IMR-90 (cell line): Measurements from ENCODE around the gene CATSPERZ. TPM values are rescaled to one million over a fixed set of nuclear protein-coding genes. Genes with fewer than 3 reads are reported as not detected.
A peak's percentile ranks its signal among the peaks of the same experiment; 100 is the strongest.

ENCODE experiments used
- BHLHE40 ChIP-seq: fragments of 150-350 bp; IDR thresholded peaks from 2 replicates; pipeline ENCODE4 v1.6.1; 2016; ENCODE audit warnings: mild to moderate bottlenecking, low read depth, low read length
- polyA plus RNA-seq, 3 experiments: library from polyadenylated mRNA; depleted of rRNA; stranded (reverse); fragments of >200 nt; gene quantifications; 2 replicates each; pipeline ENCODE4 v1.2.3, GENCODE V29; 2012; ENCODE audit warnings: low replicate concordance in 1 of 3
- total RNA-seq: library from RNA; depleted of rRNA; stranded (reverse); fragments of >200 nt; gene quantifications from 2 replicates; pipeline ENCODE4 v1.2.3, GENCODE V29; 2012
- TF ChIP-seq, protein P1 (sequence below): conservative IDR thresholded peaks from 2 replicates; pipeline ENCODE4 v1.5.1; 2012; ENCODE audit warnings: mild to moderate bottlenecking, low read depth, low read length, improper control_type of control experiment

CATSPERZ gene
- total and polyA plus RNA-seq, 2 of the 4 experiments (the other 2 are of a cell fraction) = not detected

DNA sequence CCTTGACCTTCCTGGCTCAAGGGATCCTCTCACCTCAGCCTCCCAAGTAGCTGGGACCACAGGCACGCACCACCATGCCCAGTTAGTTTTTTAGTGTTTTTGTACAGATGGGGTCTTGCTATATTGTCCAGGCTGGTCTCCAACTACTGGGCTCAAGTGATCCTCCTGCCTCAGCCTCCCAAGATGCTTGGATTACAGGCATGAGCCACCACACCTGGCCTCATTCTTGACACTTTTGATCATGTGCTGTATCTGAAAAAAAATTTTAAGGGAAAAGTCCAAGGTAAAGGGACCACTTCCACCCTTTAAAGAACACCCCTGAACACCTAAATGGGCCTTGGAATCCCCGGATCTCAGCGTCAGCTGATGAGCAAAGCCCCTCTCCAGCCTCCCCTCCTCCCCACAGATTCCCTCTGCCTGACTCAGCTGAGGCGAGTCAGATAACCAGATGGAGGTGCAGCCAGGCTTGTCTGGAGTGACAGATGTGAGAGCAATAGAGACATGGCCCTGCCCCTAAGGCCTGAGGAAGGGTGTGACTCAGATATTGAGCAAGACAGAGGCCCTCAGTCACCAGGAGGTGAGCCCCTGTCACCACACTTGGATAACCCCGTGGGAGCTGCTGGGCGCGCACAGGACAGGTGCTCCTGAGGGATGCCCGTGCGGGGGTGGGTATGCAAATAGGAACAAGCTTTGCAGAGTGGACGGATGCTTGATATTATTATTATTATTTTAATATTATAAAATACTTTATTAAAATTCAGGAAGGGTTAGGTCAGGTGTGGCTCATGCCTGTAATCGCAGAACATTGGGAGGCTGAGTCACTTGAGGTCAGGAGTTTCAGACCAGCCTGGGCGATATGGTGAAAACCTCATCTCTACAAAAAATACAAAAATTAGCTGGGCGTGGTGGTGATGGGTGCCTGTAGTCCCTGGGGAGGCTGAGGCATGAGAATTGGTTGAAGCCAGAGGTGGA, 34.9 kb downstream of the CATSPERZ start (continued):
- TF ChIP-seq, protein P1, sequence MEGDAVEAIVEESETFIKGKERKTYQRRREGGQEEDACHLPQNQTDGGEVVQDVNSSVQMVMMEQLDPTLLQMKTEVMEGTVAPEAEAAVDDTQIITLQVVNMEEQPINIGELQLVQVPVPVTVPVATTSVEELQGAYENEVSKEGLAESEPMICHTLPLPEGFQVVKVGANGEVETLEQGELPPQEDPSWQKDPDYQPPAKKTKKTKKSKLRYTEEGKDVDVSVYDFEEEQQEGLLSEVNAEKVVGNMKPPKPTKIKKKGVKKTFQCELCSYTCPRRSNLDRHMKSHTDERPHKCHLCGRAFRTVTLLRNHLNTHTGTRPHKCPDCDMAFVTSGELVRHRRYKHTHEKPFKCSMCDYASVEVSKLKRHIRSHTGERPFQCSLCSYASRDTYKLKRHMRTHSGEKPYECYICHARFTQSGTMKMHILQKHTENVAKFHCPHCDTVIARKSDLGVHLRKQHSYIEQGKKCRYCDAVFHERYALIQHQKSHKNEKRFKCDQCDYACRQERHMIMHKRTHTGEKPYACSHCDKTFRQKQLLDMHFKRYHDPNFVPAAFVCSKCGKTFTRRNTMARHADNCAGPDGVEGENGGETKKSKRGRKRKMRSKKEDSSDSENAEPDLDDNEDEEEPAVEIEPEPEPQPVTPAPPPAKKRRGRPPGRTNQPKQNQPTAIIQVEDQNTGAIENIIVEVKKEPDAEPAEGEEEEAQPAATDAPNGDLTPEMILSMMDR = no peak
- peak; percentile 38; the same call in 1 of the 2 replicates for TF ChIP-seq BHLHE40
